OCI-LY7 (cell line): ENCODE measurements around the gene DAGLA. TPM values are rescaled to one million over a fixed set of nuclear protein-coding genes. Genes with fewer than 3 reads are reported as not detected.

ENCODE experiments used
- BruUV-seq: library from RNA; stranded (reverse); fragments of 400-500 nt; replicated peaks from 2 replicates; lab custom pipeline; 2021; lab: Mats Ljungman, UMichigan
- CTCF ChIA-PET: fragments of 300-600 bp; sonication (Branson Sonifier 250); formaldehyde crosslinking; loops from one replicate; lab custom pipeline; 2022; ENCODE audit warnings: antibody characterized with exemption; ENCODE audit not compliant: unreplicated experiment; lab: Charles Lee
- POLR2A ChIA-PET: fragments of 300-600 bp; sonication (Branson Sonifier 250); formaldehyde crosslinking; loops from one replicate; lab custom pipeline; 2022; ENCODE audit warnings: antibody characterized with exemption; lab: Charles Lee
- DNase-seq: peaks from one replicate; pipeline ENCODE4 v3.0.0-alpha.2; 2015; ENCODE audit warnings: low spot score
- H2AFZ ChIP-seq: fragments of 200-600 bp; sonication (generic), shearing (Covaris generic); 2 replicates; pipeline ENCODE4 v1.6.1; 2014; ENCODE audit warnings: mild to moderate bottlenecking, antibody characterized with exemption, low read length, moderate library complexity
- H3K27ac ChIP-seq: fragments of 200-600 bp; sonication (generic); 2 replicates; pipeline ENCODE4 v1.5.1; 2014; ENCODE audit warnings: mixed run types, low read depth, mild to moderate bottlenecking, moderate library complexity, low read length, inconsistent platforms; ENCODE audit not compliant: poor library complexity, severe bottlenecking
- H3K36me3 ChIP-seq: fragments of 200-600 bp; sonication (generic); 2 replicates; pipeline ENCODE4 v1.6.1; 2014; ENCODE audit warnings: mild to moderate bottlenecking, antibody characterized with exemption, low read length, moderate library complexity, mixed read lengths; ENCODE audit not compliant: insufficient read depth
- H3K4me1 ChIP-seq: fragments of 200-600 bp; sonication (generic); 2 replicates; pipeline ENCODE4 v1.5.1; 2014; ENCODE audit warnings: mild to moderate bottlenecking, low read length; ENCODE audit not compliant: insufficient read depth, poor library complexity, severe bottlenecking
- H3K4me2 ChIP-seq: fragments of 200-600 bp; sonication (generic); 2 replicates; pipeline ENCODE4 v1.6.1; 2014; ENCODE audit warnings: mild to moderate bottlenecking, low read length
- H3K4me3 ChIP-seq: fragments of 200-600 bp; sonication (generic); 2 replicates; pipeline ENCODE4 v1.5.1; 2014; ENCODE audit warnings: mild to moderate bottlenecking, low read depth, low read length; ENCODE audit not compliant: poor library complexity, severe bottlenecking
- H3K79me2 ChIP-seq: fragments of 200-600 bp; sonication (generic); 2 replicates; pipeline ENCODE4 v1.6.1; 2016; ENCODE audit warnings: low read depth, mild to moderate bottlenecking, low read length, moderate library complexity, mixed read lengths; ENCODE audit not compliant: insufficient read depth
- H3K9me2 ChIP-seq: fragments of 200-600 bp; sonication (generic); 2 replicates; pipeline ENCODE4 v1.6.1; 2016; ENCODE audit warnings: mild to moderate bottlenecking, low read length, mixed read lengths; ENCODE audit not compliant: insufficient read depth
- H3K9me3 ChIP-seq: fragments of 200-600 bp; sonication (generic); 2 replicates; pipeline ENCODE4 v1.6.1; 2014; ENCODE audit warnings: mild to moderate bottlenecking, mixed run types, low read length, mixed read lengths
- H4K20me1 ChIP-seq: fragments of 200-600 bp; sonication (generic); 2 replicates; pipeline ENCODE4 v1.6.1; 2014; ENCODE audit warnings: mild to moderate bottlenecking, antibody characterized with exemption, low read length, moderate library complexity, mixed read lengths; ENCODE audit not compliant: insufficient read depth
- EZH2phosphoT487 ChIP-seq: fragments of 200-600 bp; sonication (generic); IDR thresholded peaks from 2 replicates; pipeline ENCODE4 v1.6.1; 2018; ENCODE audit warnings: low read depth, borderline replicate concordance, mild to moderate bottlenecking, mixed run types, antibody characterized with exemption, low read length, moderate library complexity, mixed read lengths
- intact Hi-C: fragments of 100-400 bp; cut with micrococcal nuclease; formaldehyde crosslinking; loops from one replicate; pipeline ENCODE4 v1.10.0; 2022; ENCODE audit not compliant: unreplicated experiment
- total RNA-seq, 2 experiments: library from RNA; depleted of rRNA in 1 of 2; stranded (reverse); fragments of >200 nt in 1 of 2; shearing (Covaris generic) in 1 of 2; gene quantifications; 2 replicates each; pipeline ENCODE4 v1.2.3, GENCODE V29; 2014 to 2022
- TF ChIP-seq, protein P1 (sequence below): fragments of 200-600 bp; sonication (generic); conservative IDR thresholded peaks from 2 replicates; pipeline ENCODE4 v1.5.1; 2014; ENCODE audit warnings: mild to moderate bottlenecking, antibody characterized with exemption, low read length, moderate library complexity, mixed read lengths

Gene DAGLA
- total RNA-seq, 2 experiments from 2014 or later, result not detected

DNA sequence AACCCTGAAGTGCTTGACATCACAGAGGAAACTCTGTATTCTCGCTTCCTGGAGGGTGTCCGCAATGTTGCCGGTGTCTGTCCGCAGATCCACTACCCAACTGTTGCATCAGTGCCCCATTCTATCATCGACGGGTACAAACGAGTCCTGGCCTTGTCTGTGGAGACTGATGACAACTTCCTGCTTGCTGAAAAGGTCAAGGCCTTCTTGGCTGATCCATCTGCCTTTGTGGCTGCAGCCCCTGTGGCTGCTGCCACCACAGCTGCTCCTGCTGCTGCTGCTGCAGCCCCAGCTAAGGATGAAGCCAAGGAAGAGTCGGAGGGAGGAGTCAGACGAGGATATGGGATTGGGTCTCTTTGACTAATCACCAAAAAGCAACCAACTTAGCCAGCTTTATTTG is 42.9 kb upstream of the DAGLA start:
- no peak overlapping the region for H2AFZ ChIP-seq
- no peaks in the 10 kb centered on the region for H3K9me3 ChIP-seq
- TF ChIP-seq, protein P1, sequence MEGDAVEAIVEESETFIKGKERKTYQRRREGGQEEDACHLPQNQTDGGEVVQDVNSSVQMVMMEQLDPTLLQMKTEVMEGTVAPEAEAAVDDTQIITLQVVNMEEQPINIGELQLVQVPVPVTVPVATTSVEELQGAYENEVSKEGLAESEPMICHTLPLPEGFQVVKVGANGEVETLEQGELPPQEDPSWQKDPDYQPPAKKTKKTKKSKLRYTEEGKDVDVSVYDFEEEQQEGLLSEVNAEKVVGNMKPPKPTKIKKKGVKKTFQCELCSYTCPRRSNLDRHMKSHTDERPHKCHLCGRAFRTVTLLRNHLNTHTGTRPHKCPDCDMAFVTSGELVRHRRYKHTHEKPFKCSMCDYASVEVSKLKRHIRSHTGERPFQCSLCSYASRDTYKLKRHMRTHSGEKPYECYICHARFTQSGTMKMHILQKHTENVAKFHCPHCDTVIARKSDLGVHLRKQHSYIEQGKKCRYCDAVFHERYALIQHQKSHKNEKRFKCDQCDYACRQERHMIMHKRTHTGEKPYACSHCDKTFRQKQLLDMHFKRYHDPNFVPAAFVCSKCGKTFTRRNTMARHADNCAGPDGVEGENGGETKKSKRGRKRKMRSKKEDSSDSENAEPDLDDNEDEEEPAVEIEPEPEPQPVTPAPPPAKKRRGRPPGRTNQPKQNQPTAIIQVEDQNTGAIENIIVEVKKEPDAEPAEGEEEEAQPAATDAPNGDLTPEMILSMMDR, result no peak
- no peak for TF ChIP-seq EZH2phosphoT487
- H3K27ac ChIP-seq, result no peak overlapping the region
- no peaks in the 10 kb centered on the region for H3K79me2 ChIP-seq
- ChIA-PET CTCF (no interaction called here), POLR2A (interaction anchor here (0.7 kb wide), 2 partner anchors 69 to 76 kb away, joined by 3 read pairs; no protein-coding TSS in a partner anchor)
- no TSS peak for BruUV-seq
- no peak overlapping the region for H3K4me2 ChIP-seq
- no peaks in the 10 kb centered on the region for H3K9me2 ChIP-seq
- no peaks in the 10 kb centered on the region for H3K4me1 ChIP-seq
- H4K20me1 ChIP-seq, result no peaks in the 10 kb centered on the region
- intact Hi-C loops, result loop anchor here (5.0 kb wide), 1 partner anchor 160 kb away; no protein-coding TSS in a partner anchor
- no peak for DNase-seq
- no peaks in the 10 kb centered on the region for H3K36me3 ChIP-seq
- no peak overlapping the region for H3K4me3 ChIP-seq

DNA sequence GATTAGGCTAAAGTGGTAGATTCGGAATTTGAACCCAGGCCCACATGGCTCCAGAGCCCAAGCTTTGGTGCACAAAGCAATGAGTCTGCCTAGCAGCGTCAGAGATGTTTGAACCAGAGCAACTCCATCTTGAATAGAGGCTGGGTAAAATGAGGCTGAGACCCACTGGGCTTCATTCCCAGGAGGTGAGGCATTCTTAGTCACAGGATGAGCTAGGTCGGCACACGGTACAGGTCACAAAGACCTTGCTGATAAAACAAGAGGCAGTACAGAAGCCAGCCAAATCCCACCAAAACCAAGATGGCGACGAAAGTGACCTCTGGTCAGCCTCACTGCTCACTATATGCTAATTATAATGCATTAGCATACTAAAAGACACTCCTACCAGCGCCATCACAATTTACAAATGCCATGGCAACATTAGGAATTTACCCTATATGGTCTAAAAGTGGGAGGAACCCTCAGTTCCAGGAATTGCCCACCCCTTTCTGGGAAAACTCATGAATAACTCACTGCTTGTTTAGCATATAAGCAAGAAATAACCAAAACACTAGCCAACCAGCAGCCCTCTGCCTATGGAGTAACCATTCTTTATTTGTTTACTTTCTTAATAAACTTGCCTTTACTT is 40.3 kb upstream of the DAGLA start:
- no peaks in the 10 kb centered on the region for H3K79me2 ChIP-seq
- no peaks in the 10 kb centered on the region for H3K9me2 ChIP-seq
- H3K9me3 ChIP-seq, result no peaks in the 10 kb centered on the region
- no TSS peak for BruUV-seq
- ChIA-PET CTCF (no interaction called here), POLR2A (no interaction called here)
- H4K20me1 ChIP-seq, result no peaks in the 10 kb centered on the region
- intact Hi-C loops, result loop anchor here (5.0 kb wide), 1 partner anchor 163 kb away; no protein-coding TSS in a partner anchor
- DNase-seq, result no peak
- no peak for TF ChIP-seq EZH2phosphoT487
- TF ChIP-seq, protein P1, result no peak
- no peak overlapping the region for H3K4me3 ChIP-seq
- no peaks in the 10 kb centered on the region for H3K4me1 ChIP-seq
- H2AFZ ChIP-seq, result no peak overlapping the region
- H3K4me2 ChIP-seq, result no peak overlapping the region
- H3K27ac ChIP-seq, result no peak overlapping the region
- H3K36me3 ChIP-seq, result no peaks in the 10 kb centered on the region

DNA sequence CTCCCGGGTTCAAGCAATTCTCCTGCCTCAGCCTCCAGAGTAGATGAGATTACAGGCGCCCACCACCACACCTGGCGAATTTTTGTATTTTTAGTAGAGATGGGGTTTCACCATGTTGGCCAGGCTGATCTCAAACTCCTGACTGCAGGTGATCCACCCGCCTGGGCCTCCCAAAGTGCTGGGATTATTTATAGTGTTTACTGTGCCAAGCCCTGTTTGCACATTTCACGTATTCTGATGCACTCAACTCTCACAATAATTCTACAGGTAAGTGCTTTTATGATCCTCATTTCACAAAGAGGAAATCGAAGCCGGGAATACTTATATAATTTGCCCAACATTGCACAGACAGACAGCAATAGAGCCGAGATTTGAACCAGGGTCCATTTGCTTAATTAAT is 38.0 kb upstream of the DAGLA start:
- TF ChIP-seq, protein P1, result no peak
- no peak for TF ChIP-seq EZH2phosphoT487
- H3K79me2 ChIP-seq, result no peaks in the 10 kb centered on the region
- intact Hi-C loops, result no loop called here
- no peak overlapping the region for H3K4me3 ChIP-seq
- no peak overlapping the region for H3K27ac ChIP-seq
- DNase-seq, result no peak
- no TSS peak for BruUV-seq
- H3K9me2 ChIP-seq, result no peaks in the 10 kb centered on the region
- H3K4me2 ChIP-seq, result no peak overlapping the region
- no peaks in the 10 kb centered on the region for H3K9me3 ChIP-seq
- H3K36me3 ChIP-seq, result no peaks in the 10 kb centered on the region
- H2AFZ ChIP-seq, result no peak overlapping the region
- POLR2A ChIA-PET, result no interaction called here
- no peaks in the 10 kb centered on the region for H4K20me1 ChIP-seq
- CTCF ChIA-PET, result no interaction called here
- no peaks in the 10 kb centered on the region for H3K4me1 ChIP-seq
